ENCODE data around the gene PCDHA7.
"Not testable (repeated sequence)": the region's sequence is repeated elsewhere in the genome, so short reads cannot be mapped to it uniquely, and the experiment has no call there.

The PCDHA7 gene

DNA sequence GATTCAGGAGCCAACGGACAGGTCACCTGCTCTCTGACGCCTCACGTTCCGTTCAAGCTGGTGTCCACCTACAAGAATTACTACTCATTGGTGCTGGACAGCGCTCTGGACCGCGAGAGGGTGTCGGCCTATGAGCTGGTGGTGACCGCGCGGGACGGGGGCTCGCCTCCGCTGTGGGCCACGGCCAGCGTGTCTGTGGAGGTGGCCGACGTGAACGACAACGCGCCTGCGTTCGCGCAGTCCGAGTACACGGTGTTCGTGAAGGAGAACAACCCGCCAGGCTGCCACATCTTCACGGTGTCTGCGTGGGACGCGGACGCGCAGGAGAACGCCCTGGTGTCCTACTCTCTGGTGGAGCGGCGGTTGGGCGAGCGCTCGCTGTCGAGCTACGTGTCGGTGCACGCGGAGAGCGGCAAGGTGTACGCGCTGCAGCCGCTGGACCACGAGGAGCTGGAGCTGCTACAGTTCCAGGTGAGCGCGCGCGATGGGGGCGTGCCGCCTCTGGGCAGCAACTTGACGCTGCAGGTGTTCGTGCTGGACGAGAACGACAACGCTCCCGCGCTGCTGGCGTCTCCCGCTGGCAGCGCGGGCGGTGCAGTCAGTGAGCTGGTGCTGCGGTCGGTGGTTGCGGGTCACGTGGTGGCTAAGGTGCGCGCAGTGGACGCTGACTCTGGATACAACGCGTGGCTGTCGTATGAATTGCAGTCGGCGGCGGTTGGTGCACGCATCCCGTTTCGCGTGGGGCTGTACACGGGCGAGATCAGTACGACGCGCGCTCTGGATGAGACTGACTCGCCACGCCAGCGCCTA, 23.3 kb downstream of the PCDHA7 start:
- DNase-seq (ENCODE audit: low read depth in 2 of 2, low spot score in 1 of 2): no peak

DNA sequence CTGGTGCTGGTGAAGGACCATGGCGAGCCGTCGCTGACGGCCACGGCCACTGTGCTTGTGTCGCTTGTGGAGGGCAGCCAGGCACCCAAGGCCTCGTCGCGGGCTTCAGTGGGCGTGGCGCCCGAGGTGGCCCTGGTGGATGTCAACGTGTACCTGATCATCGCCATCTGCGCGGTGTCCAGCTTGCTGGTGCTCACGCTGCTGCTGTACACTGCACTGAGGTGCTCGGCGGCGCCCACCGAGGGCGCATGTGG, 23.8 kb downstream of the PCDHA7 start:
- no peak for DNase-seq (ENCODE audit: low read depth in 2 of 2, low spot score in 1 of 2)

DNA sequence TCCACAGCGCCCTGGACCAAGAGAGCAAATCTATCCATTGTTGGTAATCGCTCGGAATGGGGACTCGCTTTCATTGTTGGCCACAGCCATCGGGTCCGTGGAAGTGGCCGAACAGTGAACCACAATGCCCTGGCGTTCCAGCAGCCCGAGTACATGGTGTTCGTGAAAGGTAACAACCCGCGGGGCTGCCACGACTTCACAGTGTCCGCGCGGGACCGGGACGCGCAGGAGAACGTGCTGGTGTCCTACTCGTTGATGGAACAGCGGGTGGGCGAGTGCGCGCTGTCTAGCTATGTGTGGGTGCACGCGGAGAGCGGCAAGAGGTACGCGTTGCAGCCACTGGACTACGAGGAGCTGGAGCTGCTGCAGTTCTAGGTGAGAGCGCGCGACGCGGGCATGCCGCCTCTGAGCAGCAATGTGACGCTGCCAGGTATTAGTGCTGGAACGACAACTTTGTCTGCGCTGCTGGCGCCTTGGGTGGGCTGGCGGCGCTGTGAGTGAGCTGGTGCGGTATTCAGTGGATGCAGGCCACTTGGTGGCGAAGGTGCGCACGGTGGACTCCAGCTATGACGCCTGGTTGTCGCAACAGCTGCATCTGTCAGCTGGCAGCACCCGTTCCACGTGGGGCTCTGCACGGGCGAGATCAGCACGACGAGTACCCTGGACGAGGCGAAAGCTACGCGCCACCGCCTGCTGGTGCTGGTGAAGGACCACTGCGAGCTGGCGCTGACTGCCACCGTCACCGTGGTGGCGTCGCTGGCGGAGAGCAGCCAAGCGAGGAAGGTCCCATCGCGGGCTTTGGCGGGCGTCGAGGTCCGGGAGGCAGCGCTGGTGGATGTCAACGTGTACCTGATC, 28.6 kb downstream of the PCDHA7 start:
- no peak for DNase-seq (ENCODE audit: low read depth in 2 of 2, low spot score in 1 of 2)

DNA sequence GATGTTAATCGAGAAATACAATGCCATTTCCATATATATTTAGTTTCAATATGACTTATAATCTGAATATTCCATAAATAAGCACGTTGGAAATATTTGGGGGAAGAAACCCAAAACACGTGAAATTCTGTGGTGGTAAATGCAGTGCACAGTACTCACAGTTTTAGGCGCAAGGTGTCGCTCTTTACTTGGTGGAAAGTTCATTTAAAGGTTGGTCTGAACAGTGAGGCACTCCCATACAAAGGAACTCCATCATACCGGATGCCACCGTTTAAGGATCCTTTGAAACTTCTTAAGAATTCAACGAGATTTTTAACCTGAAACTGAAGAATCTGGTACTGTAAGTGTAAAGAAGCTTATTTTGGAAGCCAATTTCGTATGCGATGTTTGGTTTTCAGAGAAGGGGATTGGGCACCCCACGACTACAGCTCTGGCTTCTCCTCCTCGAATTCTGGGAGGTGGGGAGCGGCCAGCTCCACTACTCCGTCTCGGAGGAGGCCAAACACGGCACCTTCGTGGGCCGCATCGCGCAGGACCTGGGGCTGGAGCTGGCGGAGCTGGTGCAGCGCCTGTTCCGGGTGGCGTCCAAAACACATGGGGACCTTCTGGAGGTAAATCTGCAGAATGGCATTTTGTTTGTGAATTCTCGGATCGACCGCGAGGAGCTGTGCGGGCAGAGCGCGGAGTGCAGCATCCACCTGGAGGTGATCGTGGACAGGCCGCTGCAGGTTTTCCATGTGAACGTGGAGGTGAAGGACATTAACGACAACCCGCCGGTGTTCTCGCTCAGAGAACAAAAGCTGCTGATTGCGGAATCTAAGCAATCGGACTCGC, 34.9 kb downstream of the PCDHA7 start, which contains the start of gene PCDHA11:
TSS of gene PCDHA11 (plus strand) at position 237 of the 834 bp plus-strand sequence. CDS start at position 384, 147 bp downstream.
- DNase-seq (ENCODE audit: low read depth in 2 of 2, low spot score in 1 of 2): no peak

DNA sequence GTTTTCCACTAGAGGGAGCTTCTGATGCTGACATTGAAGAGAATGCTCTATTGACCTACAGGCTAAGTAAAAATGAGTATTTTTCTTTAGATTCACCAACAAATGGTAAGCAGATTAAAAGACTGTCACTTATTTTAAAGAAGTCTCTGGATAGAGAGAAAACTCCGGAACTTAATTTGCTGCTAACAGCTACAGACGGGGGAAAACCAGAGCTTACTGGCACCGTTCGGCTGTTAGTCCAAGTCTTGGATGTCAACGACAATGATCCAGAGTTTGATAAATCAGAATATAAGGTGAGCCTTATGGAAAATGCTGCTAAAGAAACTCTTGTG, 35.5 kb downstream of the PCDHA7 start:
- no peak for DNase-seq (ENCODE audit: low read depth in 2 of 2, low spot score in 1 of 2)

DNA sequence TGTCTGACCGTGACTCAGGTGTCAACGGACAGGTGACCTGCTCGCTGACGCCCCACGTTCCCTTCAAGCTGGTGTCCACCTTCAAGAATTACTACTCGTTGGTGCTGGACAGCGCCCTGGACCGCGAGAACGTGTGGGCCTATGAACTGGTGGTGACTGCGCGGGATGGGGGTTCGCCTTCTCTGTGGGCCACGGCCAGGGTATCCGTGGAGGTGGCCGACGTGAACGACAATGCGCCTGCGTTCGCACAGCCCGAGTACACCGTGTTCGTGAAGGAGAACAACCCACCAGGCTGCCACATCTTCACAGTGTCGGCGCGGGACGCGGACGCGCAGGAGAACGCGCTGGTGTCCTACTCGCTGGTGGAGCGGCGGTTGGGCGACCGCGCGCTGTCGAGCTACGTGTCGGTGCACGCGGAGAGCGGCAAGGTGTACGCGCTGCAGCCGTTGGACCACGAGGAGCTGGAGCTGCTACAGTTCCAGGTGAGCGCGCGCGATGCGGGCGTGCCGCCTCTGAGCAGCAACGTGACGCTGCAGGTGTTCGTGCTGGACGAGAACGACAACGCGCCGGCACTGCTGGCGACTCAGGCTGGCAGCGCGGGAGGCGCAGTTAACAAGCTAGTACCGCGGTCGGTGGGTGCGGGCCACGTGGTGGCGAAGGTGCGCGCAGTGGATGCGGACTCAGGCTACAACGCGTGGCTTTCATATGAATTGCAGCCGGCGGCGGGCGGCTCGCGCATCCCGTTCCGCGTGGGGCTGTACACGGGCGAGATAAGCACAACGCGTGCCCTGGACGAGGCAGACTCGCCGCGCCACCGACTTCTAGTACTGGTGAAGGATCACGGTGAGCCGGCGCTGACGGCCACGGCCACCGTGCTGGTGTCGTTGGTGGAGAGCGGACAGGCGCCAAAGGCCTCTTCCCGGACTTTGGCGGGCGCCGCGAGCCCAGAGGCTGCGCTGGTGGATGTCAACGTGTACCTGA, 36.4 kb downstream of the PCDHA7 start:
- DNase-seq (ENCODE audit: low read depth in 2 of 2, low spot score in 1 of 2): no peak

DNA sequence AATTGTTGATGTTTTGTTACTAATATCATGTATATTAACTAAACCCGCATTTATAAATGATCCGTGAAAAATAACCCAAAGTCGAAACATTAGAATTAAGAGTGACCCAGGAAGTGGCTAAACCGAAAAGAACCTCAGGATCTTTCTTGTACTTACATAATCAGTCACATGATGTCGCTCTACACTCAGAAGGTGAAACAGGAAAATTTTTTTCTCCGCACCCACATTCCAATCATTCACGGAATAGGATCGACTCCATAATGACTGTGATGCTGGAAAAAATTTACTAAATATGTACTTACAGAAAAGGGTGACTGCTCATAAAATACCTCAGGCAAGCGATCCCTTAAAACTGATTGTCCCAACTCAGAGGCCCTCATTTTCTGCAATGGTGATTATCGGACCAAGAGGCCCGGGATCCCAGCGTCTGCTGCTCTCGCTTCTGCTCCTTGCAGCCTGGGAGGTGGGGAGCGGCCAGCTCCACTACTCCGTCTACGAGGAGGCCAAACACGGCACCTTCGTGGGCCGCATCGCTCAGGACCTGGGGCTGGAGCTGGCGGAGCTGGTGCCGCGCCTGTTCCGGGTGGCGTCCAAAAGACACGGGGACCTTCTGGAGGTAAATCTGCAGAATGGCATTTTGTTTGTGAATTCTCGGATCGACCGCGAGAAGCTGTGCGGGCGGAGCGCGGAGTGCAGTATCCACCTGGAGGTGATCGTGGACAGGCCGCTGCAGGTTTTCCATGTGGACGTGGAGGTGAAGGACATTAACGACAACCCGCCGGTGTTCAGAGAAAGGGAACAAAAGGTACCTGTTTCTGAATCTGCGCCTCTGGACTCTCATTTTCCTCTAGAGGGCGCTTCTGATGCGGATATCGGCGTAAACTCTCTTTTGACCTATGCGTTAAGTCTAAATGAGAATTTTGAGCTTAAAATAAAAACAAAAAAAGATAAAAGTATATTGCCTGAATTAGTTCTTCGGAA, 41.3 kb downstream of the PCDHA7 start, which contains the start of gene PCDHA12:
TSS of gene PCDHA12 (plus strand) at position 224 of the 981 bp plus-strand sequence. CDS start at position 389, 165 bp downstream.
- no peak for DNase-seq (ENCODE audit: low read depth in 2 of 2, low spot score in 1 of 2)

DNA sequence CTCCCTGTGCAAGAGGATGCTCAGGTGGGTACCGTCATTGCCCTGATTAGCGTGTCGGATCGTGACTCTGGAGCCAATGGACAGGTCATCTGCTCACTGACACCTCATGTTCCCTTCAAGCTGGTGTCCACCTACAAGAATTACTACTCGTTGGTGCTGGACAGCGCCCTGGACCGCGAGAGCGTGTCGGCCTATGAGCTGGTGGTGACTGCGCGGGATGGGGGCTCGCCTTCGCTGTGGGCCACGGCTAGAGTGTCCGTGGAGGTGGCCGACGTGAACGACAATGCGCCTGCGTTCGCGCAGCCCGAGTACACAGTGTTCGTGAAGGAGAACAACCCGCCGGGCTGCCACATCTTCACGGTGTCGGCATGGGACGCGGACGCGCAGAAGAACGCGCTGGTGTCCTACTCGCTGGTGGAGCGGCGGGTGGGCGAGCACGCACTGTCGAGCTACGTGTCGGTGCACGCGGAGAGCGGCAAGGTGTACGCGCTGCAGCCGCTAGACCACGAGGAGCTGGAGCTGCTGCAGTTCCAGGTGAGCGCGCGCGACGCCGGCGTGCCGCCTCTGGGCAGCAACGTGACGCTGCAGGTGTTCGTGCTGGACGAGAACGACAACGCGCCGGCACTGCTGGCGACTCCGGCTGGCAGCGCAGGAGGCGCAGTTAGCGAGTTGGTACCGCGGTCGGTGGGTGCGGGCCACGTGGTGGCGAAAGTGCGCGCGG, 42.6 kb downstream of the PCDHA7 start:
- DNase-seq (ENCODE audit: low read depth in 2 of 2, low spot score in 1 of 2): not testable (repeated sequence)

DNA sequence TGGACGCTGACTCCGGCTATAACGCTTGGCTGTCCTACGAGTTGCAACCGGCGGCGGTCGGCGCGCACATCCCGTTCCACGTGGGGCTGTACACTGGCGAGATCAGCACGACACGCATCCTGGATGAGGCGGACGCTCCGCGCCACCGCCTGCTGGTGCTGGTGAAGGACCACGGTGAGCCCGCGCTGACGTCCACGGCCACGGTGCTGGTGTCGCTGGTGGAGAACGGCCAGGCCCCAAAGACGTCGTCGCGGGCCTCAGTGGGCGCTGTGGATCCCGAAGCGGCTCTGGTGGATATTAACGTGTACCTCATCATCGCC, 43.2 kb downstream of the PCDHA7 start:
- no peak for DNase-seq (ENCODE audit: low read depth in 2 of 2, low spot score in 1 of 2)

DNA sequence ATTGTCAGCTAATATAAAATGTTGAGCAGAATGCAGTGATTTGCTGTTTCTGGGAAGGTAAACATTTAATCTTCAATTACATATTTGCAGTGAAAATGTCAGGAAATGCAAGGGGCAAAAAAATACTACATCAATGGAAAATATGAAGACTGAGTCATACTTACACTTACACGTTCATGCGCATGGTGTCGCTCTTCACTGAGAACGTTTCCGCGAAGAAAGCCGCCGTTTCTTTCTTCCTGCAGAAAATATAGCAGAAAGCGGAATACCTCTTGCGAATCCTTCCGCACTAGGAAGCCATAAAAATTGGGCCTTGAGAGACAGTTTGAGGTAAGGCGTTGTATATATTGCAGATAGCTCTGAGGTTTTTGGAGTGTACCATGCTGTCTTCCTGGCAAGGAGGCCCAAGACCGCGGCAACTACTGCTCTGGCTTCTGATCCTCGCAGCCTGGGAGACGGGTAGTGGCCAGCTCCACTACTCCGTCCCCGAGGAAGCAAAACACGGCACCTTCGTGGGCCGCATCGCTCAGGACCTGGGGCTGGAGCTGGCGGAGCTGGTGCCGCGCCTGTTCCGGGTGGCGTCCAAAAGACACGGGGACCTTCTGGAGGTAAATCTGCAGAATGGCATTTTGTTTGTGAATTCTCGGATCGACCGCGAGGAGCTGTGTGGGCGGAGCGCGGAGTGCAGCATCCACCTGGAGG, 48.0 kb downstream of the PCDHA7 start, which contains the start of gene PCDHA13:
TSS of gene PCDHA13 (plus strand) at position 236 of the 702 bp plus-strand sequence. CDS start at position 381, 145 bp downstream.
- DNase-seq (ENCODE audit: low read depth in 2 of 2, low spot score in 1 of 2): no peak

DNA sequence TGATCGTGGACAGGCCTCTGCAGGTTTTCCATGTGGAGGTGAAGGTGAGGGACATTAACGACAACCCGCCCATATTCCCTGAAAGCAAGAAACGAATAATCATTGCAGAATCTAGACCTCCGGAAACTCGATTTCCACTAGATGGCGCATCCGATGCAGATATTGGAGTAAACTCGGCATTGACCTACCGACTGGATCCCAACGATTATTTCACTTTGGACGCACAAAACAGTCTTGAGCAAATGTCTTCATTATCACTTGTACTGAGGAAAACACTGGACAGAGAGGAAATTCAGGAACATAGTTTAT, 48.5 kb downstream of the PCDHA7 start:
- no peak for DNase-seq (ENCODE audit: low read depth in 2 of 2, low spot score in 1 of 2)

DNA sequence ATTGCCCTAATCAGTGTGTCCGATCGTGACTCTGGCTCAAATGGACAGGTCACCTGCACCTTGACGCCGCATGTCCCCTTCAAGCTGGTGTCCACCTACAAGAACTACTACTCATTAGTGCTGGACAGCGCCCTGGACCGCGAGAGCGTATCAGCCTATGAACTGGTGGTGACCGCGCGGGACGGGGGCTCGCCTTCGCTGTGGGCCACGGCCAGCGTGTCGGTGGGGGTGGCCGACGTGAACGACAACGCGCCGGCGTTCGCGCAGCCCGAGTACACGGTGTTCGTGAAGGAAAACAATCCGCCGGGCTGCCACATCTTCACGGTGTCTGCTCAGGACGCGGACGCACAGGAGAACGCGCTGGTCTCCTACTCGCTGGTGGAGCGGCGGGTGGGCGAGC, 49.3 kb downstream of the PCDHA7 start:
- no peak for DNase-seq (ENCODE audit: low read depth in 2 of 2, low spot score in 1 of 2)

DNA sequence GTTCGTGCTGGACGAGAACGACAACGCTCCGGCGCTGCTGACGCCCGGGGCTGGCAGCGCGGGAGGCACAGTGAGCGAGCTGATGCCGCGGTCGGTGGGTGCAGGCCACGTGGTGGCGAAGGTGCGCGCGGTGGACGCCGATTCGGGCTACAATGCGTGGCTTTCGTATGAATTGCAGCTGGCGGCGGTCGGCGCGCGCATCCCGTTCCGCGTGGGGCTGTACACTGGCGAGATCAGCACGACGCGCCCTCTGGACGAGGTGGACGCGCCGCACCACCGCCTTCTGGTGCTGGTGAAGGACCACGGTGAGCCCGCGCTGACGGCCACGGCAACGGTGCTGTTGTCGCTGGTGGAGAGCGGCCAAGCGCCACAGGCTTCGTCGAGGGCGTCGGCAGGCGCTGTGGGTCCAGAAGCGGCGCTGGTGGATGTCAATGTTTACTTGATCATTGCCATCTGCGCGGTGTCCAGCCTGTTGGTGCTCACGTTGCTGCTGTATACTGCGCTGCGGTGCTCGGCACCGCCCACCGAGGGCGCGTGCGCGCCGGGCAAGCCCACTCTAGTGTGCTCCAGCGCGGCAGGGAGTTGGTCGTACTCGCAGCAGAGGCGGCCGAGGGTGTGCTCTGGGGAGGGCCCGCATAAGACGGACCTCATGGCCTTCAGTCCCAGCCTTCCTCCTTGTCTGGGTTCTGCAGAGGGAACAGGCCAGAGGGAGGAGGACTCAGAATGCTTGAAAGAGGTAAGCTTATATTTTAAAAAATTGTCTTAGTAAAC, 50.0 kb downstream of the PCDHA7 start:
- no peak for DNase-seq (ENCODE audit: low read depth in 2 of 2, low spot score in 1 of 2)
